GM12874 (cell line): Measurements from ENCODE around the gene UBA1.

Experiments used
- CTCF ChIP-seq: IDR thresholded peaks from 2 replicates; pipeline ENCODE4 v1.5.1; 2011; ENCODE audit warnings: low read depth, mild to moderate bottlenecking, control low read depth, low read length, moderate library complexity; ENCODE audit not compliant: insufficient read depth

UBA1 gene

DNA sequence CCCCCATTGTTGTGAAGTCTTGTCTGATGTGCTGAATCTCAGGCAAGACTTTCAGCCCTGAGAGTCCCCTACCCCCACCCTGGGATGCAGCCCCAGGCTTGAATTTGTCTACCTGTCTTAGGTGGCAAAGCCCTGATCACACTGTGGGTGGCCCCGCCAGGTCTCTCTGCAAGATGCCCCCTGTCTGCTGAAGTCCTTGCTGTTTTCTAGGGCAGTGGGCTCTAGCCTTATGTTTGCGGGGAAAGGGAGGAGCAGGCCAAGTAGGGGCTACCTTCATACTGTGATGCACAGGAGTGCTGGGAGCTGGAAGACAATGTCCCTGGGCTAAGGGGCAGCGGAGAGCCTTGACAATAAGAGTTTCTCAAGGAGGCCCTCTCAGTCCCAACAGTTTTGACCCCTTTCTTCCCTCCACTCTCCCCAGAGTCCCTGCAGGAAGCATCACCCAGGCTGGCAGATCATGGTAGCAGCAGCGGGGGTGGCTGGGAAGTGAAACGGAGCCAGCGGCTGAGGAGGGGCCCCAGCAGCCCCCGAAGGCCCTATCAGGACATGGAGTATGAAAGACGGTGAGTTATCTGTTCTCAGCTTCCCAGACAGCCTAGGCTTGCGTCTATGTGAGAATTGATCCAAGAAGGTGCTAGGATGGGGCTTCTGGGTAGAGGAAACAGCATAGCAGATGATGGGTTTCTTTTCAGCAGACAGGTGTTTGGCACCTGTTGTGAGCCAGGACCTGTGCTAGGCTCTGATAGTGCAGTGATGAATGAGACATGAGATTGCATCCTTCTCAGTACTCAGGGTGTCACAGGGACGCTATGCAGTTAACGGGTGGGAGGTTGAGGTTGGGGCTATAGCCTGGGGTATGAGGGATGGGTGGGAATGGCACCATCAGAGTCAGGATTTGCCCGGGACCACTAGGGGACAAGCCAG lies 46.4 kb upstream of the UBA1 start:
- no peak for TF ChIP-seq CTCF

GRCh38 chrX:47148946-47149345 lies 44.7 kb upstream of the UBA1 start:
- TF ChIP-seq CTCF, result no peak

GRCh38 chrX:47151435-47151834 lies 42.2 kb upstream of the UBA1 start:
- TF ChIP-seq CTCF, result no peak

GRCh38 chrX:47156611-47157520 lies 36.8 kb upstream of the UBA1 start:
- no peak for TF ChIP-seq CTCF

DNA sequence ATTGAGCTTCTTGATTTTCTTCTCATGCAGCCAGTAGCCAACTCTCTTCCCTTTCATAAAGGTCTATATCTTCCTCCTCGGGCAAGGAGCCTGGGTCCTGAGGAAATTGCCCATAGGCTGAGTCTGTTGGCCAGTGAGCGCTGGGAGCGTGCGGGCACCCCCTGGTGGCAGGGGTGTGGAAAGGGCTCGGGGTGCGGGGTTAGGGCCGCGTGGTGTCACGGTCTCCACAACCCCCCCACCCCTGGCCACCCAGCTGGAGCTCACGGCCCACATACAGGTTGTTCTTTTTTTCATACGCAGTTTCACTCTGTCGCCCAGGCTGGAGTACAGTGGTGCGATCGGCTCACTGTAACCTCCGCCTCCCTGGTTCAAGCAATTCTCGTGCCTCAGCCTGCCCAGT lies 35.5 kb upstream of the UBA1 start:
- TF ChIP-seq CTCF, result no peak

DNA sequence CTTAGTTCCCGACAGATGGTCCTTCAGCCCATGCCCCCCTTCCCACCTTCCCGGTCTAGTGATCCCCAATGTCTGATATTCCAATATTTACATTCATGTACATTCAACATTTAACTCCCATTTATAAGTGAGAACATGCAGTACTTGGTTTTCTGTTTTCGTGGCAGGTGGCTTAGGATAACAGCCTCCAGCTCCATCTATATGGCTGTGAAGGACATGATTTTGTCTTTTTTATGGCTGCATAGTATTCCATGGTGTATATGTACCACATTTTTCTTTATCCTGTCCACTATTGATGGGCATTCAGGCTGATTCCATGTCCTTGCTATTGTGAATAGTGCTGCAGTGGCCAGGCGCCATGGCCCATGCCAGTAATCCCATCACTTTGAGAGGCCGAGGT lies 34.8 kb upstream of the UBA1 start:
- no peak for TF ChIP-seq CTCF

DNA sequence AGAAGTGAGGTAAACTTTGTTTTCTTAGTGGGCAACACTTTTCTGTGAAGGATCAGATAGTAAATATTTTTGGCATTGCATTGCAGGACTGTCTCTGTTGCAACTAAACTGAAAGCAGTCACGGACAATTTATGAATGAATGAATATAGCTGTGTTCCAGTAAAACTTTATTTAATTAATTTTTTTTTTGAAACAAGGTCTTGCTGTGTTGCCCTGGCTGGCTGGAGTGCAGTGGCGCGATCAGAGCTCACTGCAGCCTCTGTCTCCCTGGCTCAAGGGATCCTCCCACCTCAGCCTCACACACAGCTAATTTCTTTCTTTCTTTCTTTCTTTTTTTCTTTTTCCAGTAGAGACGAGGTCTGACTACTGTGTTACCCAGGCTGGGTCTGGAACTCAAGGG lies 32.8 kb upstream of the UBA1 start:
- no peak for TF ChIP-seq CTCF
